HG03442 (cell line): ENCODE measurements around the gene RGR.
A peak's percentile ranks its signal among the peaks of the same experiment; 100 is the strongest.
"Not testable (repeated sequence)": the region's sequence is repeated elsewhere in the genome, so short reads cannot be mapped to it uniquely, and the experiment has no call there.

ENCODE experiments used
- ATAC-seq: cut with Tn5 transposase; IDR thresholded peaks from one replicate; pipeline ENCODE4 v1.9.1; 2021; ENCODE audit warnings: mild to moderate bottlenecking, moderate library complexity; ENCODE audit not compliant: unreplicated experiment

RGR gene

GRCh38 chr10:84256510-84257342, 11.9 kb downstream of the RGR start:
- ATAC-seq, result no peak

GRCh38 chr10:84257343-84258020, 12.6 kb downstream of the RGR start:
- ATAC-seq, result no peak

GRCh38 chr10:84258034-84258695, 13.3 kb downstream of the RGR start:
- no peak for ATAC-seq

GRCh38 chr10:84261236-84261915, 16.5 kb downstream of the RGR start:
- no peak for ATAC-seq

- no peak for ATAC-seq
Measured at GRCh38 chr10:84262190-84262956, 17.5 kb downstream of the RGR start.

DNA sequence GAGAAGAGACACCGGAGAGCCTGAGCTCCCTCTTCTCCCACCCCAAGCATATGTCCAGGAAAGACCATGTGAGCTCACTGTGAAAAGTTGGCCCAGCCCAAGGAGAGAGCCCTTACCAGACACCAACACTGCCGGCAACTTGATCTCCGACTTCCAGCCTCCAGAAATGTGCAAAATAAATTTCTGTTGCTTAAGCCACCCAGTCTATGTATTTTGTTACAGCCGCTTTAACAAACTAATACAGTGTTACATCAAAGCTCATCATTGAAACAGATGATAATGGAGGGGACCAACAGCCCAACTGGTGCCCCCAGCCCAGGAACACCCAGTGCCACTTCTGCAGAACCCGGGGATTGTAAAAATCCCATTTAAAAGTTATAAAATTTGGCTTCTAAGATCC, 18.9 kb downstream of the RGR start:
- ATAC-seq, result no peak

- peak; percentile 89 for ATAC-seq
Measured at GRCh38 chr10:84264611-84265141, 19.8 kb downstream of the RGR start.

DNA sequence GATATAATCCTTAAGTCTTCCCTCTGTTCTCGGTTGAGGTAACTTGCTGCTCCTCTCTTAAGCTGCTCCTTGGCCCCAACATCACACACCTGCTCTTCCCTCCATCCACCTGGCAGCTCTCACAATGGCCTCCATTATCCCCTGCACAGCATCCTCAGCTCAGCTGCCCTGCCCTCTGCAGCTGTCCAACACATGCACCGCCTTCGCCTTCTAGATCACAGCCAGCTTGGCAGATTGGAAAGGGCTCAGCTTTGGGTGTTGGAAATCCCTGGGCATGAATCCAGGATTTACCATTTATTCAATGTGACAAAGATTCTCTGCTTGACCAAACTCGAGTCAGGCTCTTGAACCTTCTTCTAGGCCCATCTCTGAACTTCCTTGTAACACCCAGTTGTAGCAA, 20.6 kb downstream of the RGR start:
- no peak for ATAC-seq

DNA sequence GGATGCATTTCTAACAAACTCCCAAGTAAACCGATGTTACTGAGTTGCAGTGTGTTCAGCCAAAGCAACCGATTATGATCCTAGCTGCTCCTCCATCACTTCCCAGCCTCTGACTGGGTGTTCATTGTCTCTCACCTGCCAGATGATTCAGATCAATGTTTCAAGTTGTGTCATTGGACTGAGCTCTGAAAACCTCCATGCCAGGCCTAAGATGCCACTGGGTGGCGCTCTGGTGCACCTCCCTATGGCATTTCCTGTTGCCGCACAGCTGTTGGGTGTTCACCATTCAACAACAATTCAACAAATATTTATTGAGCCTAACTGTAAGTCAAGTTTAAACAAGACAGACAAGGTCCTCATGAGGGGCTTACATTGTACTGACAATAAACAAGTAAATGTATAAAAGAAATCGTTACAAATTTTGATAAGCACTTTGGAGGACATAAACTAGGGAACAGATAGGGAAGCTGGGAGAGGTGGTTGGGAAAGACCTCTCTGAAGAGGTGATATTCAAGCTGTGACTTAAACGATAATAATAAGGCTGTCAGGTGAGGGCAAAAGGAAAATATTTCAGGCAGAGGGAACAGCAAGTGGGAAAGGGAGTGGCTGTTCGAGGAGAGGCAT, 22.8 kb downstream of the RGR start:
- peak; percentile 60 for ATAC-seq

DNA sequence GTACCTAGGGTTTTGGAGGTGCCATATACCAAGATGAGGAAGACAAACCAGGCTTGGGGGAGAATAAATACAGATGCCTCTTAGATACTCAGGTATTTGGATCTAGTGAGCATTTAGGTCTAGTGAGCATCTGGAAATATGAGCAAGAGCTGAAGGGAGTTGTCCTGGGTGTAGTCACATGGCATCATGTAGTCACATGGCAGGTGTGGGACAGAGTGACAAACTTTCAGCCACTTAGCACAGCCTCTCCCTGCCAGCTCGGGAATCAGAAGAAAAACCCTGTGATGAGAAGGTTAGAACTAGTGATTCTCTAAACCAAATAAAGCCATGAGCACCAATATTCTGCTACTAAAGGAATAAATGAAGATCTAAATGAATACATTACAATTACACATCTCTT, 24.3 kb downstream of the RGR start:
- ATAC-seq, result no peak

GRCh38 chr10:84269773-84270172, 24.9 kb downstream of the RGR start:
- no peak for ATAC-seq

DNA sequence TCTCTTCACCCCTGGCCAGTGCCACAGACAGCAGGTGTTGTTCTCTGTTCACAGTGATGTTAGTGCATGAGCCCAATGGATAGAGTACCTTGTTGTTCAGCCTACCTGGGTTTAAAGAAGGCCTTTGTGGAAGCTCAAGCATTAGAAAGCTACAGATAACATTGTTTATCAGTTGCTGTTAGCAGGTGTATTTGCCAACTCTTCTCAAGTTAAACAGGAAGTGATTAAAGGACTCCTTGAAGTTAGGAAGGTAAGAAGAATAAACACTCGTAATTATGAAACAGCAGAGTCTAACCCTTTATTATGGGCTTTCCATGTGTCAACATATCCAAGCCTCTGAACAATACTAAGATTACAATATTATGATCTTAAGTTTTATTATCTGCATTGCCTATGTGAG, 25.9 kb downstream of the RGR start:
- no peak for ATAC-seq

DNA sequence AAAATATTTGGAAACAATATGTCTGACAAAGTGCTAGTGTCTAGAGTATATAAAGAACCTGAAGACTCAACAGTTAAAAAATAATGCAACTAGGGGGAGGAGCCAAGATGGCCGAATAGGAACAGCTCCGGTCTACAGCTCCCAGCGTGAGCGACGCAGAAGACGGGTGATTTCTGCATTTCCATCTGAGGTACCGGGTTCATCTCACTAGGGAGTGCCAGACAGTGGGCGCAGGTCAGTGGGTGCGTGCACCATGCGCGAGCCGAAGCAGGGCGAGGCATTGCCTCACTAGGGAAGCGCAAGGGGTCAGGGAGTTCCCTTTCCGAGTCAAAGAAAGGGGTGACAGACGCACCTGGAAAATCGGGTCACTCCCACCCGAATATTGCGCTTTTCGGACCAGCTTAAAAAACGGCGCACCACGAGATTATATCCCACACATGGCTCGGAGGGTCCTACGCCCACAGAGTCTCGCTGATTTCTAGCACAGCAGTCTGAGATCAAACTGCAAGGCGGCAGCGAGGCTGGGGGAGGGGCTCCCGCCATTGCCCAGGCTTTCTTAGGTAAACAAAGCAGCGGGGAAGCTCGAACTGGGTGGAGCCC, 35.1 kb downstream of the RGR start:
- not testable (repeated sequence) for ATAC-seq

DNA sequence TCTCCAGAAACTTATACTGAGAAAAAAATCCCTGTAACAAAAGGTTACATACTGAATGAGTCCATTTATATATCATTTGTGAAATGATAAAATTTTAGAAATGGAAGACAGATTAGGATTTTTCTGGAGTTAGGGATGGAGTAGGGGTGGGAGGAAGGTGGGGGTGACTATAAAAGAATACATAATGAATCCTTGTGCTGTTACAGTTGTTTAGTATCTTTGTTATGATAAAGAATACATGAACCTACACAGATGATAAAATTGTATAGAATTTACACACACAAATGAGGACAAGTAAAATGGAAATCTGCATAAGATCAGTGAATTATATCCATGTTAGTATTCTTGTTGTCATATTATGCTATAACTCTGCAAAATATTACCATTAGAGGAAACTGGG, 41.8 kb downstream of the RGR start:
- no peak for ATAC-seq

DNA sequence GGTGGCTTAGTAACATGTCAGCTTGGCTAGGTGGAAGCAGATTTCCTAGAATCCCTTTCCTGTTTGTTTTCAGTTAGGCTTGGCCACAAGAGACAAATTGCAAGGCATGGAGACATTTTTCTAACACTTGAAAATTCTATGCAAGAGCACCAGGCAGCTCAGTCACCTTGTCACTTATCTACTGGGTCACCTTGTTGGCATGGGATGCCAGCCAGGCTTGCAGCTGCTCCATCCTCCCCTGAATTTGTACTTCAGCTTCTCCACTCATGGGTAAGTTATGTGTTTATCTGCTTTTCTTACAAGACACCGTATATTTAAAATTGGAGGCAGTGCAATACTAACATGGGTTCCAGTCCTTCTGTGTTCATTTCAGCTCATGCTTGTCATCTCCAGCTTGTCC, 43.3 kb downstream of the RGR start:
- ATAC-seq, result no peak

- ATAC-seq, result no peak
Measured at GRCh38 chr10:84289521-84290200, 44.8 kb downstream of the RGR start.

DNA sequence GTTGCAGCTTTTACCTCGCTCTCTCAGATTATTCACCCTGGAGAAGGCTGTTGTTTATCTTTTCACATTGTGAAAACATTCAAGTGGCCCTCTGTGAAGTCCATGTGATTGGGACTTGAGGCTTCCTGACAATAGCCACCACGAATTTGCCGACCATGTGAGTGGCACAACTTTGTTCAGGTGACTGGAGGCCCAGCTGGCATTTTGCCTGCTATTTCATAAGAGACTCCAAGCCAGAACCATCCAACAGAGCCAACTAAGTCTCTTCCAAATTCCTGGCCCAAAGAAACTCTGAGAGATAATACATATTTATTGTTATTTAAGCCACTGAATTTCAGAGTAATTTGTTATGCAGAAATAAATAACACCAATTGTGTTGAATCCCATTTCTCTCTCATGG, 45.4 kb downstream of the RGR start:
- ATAC-seq, result no peak

DNA sequence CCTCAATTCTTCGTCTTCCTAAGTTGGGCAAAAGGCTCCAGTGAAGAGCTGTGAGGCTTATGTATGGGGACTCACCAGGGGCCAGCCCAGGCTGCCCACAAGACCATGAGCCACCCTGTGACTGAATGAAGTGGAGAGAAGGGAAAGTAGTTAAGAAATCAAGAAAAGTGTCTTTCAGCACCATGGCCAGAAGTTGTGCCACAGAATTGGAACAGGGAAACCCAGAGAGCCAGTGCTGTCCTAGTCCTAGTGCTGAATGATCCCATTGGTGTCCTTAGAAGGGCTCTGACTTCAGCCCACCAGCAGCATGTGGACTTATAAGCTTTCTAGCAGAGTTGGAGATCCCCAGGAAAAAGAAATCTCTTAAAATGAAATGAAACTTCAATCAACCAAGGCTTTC, 46.5 kb downstream of the RGR start:
- ATAC-seq, result no peak

DNA sequence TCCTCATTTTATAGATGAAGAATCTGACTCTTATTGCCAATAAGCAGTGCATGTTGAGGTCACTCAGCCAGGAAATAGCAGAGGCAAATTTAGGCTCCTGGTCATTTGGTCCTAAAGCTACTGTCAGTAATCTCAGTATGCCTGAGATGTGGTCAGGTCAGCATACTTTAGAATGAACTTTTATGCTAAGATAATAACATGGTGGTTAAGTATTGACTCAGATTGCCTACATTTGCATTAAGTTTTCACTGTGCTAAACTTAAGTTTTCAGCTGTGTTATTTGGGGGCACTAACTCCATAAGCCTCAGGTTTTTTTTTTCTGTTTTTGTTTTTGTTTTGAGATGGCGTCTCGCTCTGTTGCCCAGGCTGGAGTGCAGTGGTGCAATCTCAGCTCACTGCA, 47.6 kb downstream of the RGR start:
- ATAC-seq, result peak; percentile 69
